CD4-positive, alpha-beta T cell treated with Interleukin-12 subunit alpha and Interleukin-12 subunit beta, for 1 hour (primary cell): ENCODE measurements around the gene PRG3.
"Not testable (repeated sequence)": the region's sequence is repeated elsewhere in the genome, so short reads cannot be mapped to it uniquely, and the experiment has no call there.

Experiments
- DNase-seq: peaks from one replicate; pipeline ENCODE4 v3.0.0-alpha.2; 2020

Gene PRG3

DNA sequence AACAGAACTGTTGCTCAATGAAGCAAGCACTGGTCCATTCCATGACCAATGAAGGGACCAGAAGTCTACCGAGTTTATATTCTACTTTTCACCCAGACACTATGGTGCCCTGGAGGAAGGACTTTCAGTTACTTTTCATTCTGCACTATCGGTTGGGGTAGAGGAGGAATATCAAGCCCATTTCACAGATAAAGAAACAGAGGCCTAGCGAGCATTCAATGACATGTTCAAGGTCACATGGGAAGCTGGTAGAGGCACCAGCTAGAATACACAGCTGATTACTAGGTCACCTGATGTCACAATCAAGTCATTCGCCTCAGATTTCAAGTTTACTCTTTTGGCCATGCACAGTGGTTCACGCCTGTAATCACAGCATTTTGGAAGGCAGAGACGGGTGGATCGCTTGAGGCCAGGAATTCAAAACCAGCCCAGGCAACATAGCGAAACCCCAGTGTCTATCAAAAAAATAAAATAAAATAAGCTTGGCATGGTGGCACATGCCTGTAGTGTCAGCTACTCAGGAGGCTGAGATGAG, 27.1 kb upstream of the PRG3 start:
- DNase-seq: no peak

DNA sequence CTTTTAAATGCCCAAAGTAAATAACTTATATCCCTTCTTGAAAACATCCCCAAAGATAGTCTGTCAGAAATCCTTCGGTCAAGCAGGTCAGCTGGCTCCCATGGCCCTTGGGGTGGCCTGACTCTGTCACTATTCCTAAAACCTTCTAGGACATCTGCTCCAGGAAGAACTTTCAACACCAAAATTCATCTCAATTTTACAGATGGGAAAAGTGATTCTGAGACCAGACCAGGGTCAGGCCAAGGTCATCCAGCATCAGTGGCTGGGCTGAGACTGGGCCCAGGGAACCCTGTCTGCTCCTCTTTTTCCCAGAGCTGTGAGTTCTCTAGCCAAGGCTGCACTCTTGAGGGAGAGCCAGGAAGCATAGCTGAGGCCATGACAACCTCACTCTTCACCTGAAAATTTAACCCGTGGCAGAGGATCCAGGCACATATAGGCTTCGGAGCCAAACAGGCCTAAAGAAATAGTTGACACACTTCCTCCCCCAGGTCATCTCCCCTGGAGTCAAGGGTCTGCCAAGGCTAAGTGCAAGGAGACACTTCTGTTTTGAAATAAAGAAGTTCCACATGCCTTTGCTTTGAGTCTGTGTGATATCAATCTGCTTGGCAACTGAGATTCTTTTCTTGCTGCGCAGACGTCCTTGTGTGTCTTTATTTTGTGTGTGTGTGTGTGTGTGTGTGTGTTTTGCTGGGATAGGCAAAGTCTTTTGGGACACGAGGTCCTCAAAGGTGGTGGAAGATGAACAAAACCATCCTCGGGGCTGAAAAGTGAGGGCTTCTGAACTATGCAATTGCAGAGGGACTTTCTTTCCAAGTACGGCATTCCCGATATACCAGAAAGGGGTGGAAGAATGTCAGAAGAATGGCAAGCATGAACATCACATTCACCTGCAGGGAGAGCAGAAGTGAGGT, 26.3 kb upstream of the PRG3 start:
- no peak for DNase-seq

GRCh38 chr11:57406337-57406904, 25.5 kb upstream of the PRG3 start:
- no peak for DNase-seq

- no peak for DNase-seq
These were observed 24.4 kb upstream of the PRG3 start for GRCh38 chr11:57405271-57405860.

DNA sequence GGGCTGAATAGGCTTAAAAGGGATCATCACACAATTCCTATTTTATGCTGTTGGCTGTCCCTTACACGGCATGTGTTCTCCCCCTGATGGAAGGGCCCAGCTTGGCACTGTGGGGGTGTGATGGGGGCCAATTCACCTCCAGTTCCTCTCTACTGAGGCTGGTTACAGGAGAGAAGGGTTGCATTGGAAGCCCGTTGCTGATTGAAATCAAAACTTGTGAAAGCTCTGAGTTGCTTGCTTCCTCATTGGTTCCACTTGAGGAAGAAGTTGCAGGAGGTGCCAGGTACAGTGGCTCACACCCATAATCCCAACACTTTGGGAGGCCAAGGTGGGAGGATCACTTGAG, 22.8 kb upstream of the PRG3 start:
- no peak for DNase-seq

- DNase-seq: not testable (repeated sequence)
These were observed 22.3 kb upstream of the PRG3 start for GRCh38 chr11:57403003-57403801.

GRCh38 chr11:57402188-57403002, 21.4 kb upstream of the PRG3 start:
- no peak for DNase-seq

GRCh38 chr11:57399972-57400578, 19.1 kb upstream of the PRG3 start:
- DNase-seq: no peak

DNA sequence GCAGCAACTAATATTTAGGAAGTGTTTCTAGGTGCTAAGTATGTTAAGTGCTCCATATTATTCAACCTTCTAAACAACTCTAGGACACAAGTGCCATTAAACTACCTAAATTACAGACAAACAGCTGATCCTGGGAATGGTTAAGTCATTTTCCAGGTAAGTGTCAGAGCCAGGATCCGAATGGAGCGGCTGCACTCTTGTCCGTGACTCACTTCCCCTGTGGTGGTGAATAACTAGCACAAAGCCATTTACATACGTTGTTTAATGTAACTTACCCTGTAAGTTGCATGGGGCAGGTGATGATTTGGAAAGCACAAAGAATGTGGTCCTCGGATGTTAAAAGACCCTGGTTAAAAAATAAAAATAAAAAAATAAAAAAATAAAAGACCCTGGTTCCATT, 18.3 kb upstream of the PRG3 start:
- no peak for DNase-seq

DNA sequence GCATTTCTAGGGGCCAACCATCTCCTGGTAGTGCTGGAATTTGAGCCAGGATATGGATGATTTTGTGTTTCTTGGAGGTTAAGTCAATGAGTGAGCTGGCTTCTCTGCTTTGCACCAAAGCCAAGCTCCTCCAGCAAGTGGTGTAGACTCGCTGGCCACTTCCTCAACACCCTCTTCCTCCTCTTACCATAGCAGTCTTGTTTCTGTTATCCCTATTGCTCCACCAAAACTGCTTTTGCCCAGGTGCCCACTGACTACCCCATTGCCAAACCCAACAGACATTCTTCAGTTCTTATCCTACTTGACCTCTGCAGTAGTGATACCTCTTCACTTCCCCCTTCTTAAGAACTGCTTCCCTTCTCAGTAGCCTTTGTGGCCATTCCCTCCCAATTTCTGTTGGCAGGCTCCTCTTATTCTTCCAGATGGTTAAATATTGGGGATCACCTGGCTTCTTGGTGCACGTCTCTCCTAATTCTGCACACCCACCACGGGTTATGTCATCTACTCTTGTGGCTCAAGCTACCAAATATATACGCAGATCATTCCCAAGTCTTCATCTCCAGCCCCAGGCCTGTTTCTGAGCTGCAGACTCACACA, 16.5 kb upstream of the PRG3 start:
- DNase-seq: no peak

DNA sequence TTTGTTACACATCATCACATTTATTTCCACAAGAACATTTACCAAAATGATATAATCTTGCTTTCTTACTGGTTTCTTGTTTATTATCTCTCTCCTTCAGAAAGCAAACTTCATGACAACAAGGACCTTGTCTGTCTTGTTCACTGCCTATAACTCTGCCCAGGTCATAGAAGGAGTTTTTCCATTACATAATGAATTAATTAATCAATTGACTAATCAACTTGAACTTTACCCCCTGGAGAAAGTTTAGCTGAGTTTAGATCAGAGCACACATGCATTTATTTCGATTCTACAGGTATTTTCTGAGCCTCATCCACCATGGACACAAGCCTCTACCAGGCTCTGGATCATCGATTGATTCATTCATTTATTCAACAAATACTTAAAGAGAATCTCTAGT, 15.8 kb upstream of the PRG3 start:
- no peak for DNase-seq

GRCh38 chr11:57395905-57396623, 15.1 kb upstream of the PRG3 start:
- no peak for DNase-seq

DNA sequence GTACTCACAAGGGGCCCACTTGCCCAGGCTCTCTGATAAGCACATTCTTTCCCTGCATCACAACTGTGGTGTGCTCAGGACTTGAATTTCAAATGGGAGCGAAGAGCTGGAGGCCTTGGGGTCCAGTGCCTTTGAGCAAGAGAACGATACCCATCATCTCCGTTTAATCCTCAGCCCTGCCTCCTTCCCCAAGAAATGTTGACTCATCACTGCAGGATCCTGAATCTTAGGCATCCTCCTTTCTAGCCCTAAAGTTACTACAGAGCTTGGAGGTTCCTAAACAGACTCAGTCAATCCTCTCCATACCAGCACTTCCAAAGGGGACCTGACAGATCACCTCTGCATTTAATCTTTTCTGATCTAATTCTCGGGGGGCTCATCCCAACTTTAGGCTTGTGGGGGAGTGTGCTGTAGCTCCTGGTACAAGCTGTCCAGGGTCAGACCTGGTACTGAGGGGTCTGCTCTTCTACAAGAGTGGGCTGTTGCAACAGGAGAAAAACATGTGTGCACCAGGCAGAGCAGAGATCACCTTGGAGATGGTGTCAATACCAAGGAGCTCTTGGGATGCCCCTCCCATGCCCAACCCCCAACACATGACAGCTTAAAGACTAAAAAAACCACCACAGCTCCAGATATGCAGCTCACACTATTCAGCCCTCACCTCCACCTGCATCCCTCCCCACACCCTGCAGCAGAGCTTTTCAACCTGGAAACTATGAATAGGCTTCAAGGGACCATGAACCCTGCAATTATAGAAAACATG, 13.4 kb upstream of the PRG3 start:
- no peak for DNase-seq

DNA sequence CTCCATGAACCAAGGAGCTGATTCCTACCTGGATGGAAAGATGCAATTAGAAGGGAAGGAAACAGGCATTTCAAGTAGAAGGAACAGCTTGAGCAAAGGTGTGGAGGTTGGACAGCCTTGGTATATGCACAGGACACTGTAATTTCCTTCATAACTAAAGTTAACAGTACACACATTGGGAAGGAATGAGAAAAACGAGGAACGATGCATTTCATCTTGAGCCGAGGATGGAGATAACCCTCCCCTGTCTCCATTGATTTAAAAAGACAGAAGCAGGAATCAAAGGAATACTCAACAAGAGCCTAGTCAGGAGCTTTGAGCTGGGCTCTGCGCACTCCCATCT, 11.8 kb upstream of the PRG3 start:
- no peak for DNase-seq

DNA sequence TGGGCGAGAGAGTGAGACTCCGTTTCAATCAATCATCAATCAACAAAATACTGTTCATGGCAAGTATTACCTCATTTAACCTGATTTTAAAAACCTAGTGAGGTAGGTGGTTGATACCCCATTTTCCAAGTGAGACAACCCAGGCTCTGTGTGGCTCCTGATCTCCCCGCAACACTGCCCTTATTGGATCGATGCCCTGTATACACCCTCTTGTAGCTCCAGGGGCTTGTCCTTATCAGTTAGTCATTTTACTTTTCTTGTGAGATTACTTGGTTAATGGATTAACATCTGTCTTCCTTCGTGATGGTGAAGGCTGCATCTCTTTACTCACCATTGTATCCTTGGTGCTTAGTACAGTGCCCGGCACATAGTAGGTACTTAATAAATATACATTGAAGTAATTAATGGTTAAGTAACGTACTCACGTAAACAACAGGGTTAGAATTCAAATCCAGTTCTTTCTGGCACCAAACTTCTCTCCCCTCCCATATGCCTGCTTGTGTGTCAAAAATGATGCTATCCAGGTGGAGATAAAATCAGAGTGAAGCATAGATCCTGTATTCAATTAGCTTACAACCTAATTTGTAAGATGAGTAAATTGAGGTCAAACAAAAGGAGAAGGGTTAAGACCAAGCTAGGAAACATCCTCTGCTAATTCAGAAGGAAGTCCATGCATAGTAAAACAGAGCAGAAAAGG, 11.3 kb upstream of the PRG3 start:
- no peak for DNase-seq

DNA sequence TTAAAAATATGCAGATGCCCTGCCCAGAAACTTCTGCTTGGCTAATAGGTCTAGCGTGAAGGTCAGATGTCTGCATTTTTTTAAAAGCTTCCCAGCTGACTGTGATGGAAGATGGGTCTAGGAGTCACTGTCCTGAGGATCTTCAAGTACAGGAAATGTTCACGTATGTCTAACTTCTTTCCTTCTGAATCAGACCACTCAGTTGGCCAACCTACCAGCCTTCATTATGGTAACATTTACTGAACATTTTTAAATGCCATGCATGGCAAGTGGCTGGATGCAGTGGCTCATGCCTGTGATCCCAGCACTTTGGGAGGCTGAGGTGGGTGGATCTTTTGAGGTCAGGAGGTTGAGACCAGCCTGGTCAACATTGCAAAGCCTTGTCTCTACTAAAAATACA, 10.6 kb upstream of the PRG3 start:
- DNase-seq: no peak

DNA sequence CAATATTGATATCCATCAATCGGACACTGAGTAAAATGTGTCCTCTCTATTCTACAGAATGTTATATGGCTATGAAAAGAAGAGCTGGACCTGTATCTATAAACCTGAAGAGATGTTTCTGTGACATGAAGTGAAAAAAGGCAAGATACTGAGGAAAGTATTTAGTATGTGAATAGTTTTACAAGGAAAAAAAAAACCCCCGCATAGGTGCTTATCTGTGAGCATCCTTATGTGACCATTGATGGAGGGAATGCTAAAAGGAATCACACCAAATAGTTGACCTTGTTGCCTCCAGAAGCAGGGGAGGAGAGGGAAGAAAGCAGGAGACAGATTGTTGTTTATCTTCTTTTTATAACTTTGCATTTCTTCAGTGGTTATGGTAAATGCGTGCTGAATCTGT, 10.2 kb upstream of the PRG3 start:
- DNase-seq: no peak

GRCh38 chr11:57390535-57390934, 9.6 kb upstream of the PRG3 start, which contains the start of gene PRG2:
Gene PRG2 (minus strand): TSS chr11:57390650. CDS start chr11:57389944, 706 bp downstream.
- DNase-seq: no peak

DNA sequence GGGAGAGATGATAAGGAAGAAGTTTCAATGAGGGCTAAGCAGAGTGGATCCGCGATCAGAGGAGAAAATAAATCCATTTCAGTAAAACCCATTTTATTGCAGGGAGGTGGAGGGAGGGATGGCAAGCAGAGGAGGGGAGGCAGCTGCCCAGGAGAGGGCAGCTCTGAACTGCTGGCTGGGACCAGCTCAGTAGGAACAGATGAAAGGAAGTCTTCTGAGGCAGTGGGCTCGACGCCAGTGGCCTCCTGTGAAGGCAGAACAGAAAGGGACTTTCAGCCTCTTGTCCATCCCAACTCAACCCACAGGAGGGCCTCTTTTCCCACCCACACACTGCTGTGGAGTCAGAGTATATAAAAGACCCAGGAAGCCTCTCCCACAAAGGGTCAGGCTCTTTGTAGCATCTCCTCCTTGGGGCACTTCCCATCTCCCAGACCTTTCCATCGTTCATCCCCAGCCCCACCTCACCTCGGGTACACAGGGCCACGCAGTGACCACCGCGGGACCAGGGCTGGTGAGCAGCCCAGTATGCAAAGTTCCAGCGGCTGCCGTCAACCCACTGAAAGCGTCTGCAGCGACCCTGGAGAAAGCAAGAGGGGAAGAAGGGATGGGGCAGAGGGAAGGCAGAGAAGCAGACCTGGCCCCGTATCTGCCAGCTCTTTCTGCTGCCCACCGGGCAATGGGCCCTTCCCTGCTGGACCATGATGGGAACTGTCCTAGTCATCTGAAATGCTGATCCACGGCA, 6.5 kb upstream of the PRG3 start:
- DNase-seq: no peak
